GM18505 (cell line): ENCODE measurements around the gene RPP25.

ENCODE experiments used
- ATAC-seq: cut with Tn5 transposase; IDR thresholded peaks from one replicate; pipeline ENCODE4 v1.9.1; 2021; ENCODE audit not compliant: unreplicated experiment
- POLR2A ChIP-seq: IDR thresholded peaks from 4 replicates; pipeline ENCODE4 v1.6.1; 2011; ENCODE audit warnings: borderline replicate concordance; ENCODE audit not compliant: insufficient read depth, insufficient read length; ENCODE audit errors: extremely low read depth

The RPP25 gene, protein sequence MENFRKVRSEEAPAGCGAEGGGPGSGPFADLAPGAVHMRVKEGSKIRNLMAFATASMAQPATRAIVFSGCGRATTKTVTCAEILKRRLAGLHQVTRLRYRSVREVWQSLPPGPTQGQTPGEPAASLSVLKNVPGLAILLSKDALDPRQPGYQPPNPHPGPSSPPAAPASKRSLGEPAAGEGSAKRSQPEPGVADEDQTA

DNA sequence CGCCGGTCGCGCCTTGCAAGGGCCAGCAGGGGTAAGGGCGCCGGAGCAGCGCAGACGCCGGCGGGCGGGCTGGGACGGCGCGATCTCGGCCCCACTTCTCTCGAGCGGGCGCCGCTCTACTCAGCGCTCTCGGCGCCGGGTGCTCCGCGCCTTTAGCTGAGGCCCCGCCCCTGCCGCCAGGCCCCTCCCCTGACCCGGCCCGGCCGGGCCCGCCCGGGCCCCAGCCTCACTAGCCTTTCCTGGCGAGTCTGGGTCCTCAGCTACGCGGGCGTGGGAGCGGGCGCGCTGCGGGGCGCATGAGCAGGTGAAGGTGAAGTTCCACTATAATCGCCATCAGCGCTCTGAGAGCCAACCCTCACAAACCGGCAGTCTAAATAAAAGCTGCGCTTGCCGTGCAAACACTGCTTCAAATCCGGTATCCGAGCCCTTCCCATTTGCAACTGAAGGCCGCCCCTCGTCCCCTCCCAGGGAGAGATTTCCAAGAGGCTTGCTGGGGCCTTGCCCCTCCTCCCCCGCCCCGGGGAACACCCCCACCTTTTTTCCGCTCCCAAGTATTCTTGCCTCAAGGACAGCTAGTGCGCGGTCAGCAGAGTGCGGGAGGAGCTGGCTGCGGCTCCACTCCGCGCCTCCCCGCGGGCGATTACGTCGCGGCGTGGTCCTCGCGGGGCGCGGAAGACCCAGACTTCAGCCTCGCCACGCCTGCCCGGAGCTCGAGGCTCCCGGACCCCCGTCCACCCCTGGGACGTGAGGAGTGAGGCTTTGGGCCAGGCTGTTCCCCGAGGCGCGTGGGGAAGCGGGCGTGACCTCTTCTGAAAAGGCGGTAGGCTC is at the start of gene RPP25:
TSS of gene RPP25 (minus strand) at position 125 of the 828 bp plus-strand sequence. CDS start 189 bp downstream, outside the sequence.
- ATAC-seq, result peak; percentile 76
- TF ChIP-seq POLR2A, result peak; percentile 69

DNA sequence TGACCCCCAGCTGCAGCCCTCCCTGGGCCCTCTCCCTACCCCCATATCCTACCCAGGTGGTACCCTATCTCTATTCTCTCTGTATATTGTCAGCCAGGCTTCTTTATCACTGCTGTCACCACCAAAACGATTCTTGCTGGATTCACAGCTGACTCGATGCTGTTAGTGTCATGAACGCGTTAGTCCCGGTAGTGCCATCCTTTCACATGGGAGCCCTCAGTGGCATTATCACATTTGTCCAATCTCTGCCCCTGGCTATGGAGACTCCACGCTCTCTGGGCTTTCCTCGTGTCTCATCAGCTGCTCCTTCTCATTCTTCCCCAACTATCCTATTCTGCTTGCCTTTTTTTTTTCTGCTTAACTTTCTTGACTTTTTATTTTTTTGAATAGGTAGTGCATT is 45.8 kb upstream of the RPP25 start:
- no peak for ATAC-seq
- TF ChIP-seq POLR2A, result no peak

DNA sequence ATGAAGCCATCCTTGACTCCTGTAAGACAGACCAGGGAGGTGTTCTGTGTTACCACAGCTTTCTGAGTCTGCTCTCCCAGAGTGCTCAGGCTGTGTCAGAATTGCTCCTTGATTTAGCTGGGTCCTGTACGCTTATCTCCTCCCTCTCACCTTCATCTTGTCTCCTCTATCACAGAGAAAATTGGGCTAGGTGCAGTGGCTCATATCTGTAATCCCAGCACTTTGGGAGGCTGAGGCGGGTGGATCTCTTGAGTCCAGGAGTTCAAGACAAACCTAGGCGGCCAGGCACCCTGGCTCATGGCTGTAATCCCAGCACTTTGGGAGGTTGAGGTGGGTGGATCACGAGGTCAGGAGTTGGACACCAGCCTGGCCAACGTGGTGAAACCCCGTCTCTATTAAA is 44.7 kb upstream of the RPP25 start:
- TF ChIP-seq POLR2A, result no peak
- no peak for ATAC-seq

DNA sequence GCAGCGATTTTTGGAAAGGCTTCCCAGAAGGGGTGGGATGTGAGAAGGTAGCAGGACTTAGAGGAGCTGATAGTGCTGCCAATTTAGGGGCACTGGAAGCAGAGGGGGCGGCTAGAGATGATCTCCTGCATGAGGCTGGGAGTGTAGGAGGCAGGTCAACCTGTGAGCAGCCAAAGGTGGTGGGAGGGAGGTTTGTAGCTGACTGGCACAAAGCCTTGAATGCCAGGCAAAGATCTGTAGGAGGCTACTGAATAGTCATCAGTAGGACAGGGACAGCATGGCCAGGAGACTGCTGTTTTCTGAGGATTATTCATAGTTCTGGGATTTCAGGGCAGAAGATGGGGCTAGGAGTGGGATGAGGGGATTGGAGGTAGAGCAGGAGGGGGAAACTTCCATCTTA is 41.0 kb upstream of the RPP25 start:
- ATAC-seq, result no peak
- no peak for TF ChIP-seq POLR2A

DNA sequence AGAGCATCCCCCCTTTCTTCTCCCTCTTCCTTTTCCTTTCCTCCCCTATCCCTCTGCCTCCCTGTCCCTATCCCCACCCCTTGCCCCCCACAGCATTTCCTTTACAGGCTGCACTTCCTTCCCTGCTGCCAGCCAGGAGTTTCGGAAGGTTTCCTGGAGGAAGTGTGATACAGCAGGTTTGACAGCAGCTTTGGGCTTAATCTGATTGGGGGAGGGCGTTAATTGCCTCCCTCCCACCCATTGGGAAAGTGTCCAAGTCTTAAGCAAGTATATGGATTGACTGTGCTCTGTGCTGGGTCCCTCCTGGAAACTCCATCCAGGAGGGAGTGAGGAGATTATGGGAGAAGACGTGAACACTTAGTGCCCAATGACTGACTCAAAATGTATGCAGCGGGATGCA is 40.6 kb upstream of the RPP25 start:
- ATAC-seq, result no peak
- TF ChIP-seq POLR2A, result no peak

DNA sequence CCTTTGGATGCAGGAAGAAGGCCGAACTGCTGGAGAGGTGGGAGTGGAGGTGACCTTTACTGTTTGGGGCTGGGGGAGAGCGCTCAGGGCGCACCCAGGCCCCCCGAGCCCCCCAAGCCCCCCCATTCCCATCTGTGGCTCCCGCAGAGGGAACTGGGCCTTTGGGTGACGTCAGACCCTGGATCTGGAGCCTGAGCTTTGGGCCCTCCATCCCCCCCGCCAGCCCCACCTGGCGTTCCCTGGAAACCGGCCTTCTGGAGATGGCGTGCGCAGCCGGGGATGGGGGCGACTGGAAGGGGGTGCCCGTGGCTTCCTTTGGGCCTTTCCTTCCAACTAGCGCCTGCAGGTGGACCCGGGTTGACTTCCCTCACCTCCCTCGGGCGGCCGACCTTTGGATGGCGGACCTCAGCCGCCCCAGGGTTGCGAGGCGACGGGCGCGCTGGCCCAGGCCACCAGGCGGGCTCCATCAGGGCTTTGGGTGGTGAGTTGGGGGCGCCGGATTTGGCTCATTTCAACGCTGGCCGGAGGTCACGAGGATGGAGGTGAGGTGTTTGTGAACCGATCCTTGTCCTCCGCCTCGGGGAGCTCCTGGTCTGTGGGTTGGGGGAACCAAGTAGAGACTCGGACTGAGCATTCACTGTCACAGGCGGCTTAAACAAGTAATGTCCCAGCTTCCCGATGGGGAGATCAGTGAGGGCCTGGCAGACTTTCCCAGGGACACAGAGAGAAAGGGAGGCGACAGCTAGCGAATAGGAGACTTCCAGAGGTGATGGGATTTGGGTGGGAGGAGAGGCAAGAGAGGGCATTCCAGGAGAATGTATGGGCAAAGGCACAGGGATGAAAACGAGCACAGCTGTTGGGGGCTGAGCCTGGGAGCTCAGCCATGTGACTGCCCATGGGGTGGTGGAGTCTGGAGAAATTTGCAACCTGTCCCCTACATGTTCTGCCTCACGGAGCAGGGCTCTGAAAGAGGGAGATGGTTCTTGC is 39.5 kb upstream of the RPP25 start:
- no peak for ATAC-seq
- TF ChIP-seq POLR2A, result no peak

DNA sequence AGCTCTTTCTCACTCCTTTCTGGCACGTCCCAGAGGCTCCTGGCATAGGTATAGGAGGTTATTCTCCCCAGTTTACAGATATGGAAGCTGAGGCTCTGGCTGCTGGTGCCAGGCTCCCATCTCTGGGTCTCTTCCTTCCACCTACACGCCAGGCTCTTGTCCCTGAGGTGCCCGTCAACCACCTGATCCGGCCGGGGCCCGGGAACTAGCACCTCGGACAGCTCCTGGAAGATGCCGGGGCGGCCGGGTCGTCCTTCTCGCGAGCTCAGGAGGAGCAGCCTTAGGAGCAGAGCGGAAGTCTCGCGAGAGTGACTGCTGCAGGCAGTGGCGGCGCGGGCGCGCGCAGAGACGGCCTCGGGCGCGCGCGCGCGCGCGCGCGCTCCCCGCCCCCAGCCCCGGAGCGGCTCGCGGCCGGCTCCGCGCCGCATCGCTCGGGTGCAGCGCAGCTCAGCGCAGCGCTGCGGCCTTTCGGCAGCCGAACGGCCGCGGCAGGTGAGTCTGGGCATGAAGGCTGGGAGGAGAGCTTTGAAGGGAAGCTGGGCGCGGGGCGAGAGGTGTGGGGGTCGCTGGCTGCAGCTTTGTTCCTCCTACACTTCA is 38.7 kb upstream of the RPP25 start, which contains the start of gene SCAMP5:
TSS of gene SCAMP5 (plus strand) at position 382 of the 597 bp plus-strand sequence. CDS start 16,277 bp downstream, outside the sequence.
- ATAC-seq, result peak; percentile 83
- peak; percentile 59 for TF ChIP-seq POLR2A

DNA sequence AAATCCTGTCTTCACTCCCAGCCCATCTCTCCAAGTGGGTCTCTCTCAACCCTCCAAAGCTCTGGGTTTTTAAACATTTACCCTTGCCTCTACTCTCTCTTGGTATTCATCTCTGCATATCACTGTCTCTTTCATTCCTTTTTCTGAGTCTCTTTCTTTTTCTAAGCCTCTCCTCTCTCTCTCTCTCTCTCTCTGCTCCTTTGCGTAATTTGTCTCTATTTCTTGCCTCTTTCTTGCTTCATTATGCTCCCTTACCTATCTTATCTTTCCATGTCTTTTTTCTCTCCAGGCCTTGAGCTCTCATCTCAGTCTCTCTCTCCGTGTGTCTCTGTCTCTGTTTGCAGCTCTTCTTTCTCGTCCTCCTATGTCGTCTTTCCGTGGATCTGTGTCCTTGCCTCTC is 38.1 kb upstream of the RPP25 start:
- no peak for TF ChIP-seq POLR2A

DNA sequence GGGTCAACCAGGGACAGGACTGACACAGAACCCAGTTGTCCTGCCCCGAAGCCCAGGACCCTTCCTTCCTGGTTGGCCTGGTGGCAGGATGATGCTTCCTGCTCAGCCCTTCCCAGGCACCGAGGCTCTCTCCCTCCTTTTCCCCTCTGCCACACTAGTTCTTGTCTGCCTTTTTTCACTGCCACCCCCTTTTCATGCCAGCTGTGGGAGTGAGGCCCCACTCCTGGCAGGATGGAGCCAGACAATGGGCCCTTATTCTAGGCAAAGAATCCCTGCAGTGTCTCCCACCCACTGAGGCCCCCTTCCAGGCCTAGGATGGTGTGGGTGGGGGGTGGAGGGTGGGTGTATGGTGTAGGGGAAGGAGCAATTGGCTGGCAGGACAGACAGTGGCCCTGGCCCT is 37.7 kb upstream of the RPP25 start:
- no peak for ATAC-seq
- no peak for TF ChIP-seq POLR2A

More for the DNA sequence above, 38.1 kb upstream of the RPP25 start:
- no peak for ATAC-seq

DNA sequence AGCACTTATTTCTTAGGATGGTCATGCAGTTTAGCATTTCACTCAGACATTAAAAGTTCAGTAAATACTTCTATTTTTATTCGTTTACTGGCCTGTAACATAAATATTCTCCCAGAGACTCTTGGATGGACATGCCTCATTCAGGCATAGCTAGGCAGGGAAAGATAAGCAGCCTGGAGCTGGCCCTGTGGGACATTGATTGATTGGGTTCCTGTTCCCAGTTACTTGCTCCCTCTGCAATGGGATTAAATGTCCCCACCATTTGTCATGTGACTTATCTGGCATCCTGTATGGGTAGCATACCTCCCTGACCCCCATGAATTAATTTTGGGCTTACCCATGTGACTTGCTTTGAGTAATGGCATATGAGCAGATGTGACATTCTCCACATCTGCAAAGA is 36.0 kb upstream of the RPP25 start:
- TF ChIP-seq POLR2A, result no peak

DNA sequence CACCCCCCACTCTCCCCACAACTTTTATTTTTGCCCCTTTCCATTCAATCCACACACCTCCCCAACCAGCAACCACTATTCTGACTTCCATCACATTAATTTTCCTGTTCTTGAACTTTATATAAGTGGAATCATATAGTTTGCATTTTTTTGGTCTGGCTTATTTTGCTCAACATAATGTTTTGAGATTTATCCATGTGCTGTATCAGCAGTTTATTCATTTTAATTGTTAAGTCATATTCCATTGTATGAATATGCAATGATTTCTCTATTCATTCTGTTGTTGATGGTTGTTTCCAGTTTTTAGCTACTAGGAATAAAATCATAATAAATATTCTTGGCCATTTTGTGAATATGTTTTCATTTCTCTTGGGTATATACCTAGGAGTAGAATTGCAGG is 33.0 kb upstream of the RPP25 start:
- TF ChIP-seq POLR2A, result no peak
- ATAC-seq, result no peak

More for the DNA sequence above, 36.0 kb upstream of the RPP25 start:
- no peak for ATAC-seq

DNA sequence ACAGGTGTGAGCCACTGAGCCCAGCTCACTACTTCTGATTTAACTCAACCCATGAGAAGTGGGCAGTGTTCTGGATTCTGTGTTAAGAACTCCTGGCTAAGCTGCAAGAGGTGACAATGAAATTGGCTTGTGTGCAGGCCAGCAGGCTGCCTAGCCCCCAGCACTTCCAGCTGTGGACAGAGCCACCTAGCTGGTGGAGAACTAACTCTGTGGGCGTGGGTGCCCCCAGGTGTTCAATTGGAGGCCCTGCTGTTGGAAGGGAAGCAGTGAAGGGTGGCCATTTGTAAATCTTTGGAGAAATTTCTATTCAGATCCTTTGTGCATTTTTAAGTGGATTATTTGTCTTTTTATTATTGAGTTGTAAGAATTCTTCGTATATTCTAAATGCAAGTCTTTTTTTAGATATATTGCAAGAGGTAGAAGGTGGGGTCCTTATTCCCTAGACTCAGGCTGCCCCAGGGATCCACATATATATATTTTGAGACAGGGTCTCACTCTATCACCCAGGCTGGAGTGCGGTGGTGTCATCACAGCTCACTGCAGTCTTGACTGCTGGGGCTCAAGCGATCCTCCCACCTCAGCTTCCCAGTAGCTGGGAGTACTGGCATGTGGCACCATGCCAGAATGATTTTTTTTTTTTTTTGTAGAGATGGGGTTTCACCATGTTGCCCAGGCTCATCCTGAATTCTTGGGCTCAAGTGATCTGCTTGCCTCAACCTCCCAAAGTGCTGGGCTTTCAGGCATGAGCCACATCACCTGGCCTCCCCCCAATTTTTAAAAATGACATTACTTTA is 31.6 kb upstream of the RPP25 start:
- no peak for TF ChIP-seq POLR2A
- no peak for ATAC-seq
